Measurements from ENCODE around the gene WASL.

DNA sequence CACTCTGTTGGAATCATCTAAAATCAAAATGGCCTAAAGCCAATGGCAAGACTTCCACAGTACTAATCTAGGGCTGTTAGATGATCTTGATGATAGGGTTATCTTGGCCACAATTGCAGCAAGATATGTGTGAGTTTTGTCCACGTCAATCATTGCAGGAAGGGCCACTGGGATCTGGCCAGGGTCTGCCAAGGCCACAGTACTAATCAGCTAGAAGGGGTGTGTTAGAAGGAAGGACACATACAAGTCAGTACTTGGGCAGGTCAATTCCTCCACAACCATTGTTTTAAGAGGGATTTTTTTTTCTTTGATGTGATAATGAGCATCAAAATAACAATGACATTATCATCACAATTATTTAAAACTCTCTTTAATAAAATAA, 91.5 kb downstream of the WASL start:
- TF ChIP-seq, protein P1, sequence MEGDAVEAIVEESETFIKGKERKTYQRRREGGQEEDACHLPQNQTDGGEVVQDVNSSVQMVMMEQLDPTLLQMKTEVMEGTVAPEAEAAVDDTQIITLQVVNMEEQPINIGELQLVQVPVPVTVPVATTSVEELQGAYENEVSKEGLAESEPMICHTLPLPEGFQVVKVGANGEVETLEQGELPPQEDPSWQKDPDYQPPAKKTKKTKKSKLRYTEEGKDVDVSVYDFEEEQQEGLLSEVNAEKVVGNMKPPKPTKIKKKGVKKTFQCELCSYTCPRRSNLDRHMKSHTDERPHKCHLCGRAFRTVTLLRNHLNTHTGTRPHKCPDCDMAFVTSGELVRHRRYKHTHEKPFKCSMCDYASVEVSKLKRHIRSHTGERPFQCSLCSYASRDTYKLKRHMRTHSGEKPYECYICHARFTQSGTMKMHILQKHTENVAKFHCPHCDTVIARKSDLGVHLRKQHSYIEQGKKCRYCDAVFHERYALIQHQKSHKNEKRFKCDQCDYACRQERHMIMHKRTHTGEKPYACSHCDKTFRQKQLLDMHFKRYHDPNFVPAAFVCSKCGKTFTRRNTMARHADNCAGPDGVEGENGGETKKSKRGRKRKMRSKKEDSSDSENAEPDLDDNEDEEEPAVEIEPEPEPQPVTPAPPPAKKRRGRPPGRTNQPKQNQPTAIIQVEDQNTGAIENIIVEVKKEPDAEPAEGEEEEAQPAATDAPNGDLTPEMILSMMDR (conservative IDR thresholded peaks at IDR 0.05; ENCODE audit: low read depth, low read length): no peak
- no peak for TF ChIP-seq EZH2 (IDR thresholded peaks at IDR 0.05; ENCODE audit: low read length, unreplicated experiment)
